NCI-H460 (cell line): ENCODE measurements around the gene GRIN1. TPM values are rescaled to one million over a fixed set of nuclear protein-coding genes. Genes with fewer than 3 reads are reported as not detected.

Source experiments
- DNase-seq: peaks from one replicate; pipeline ENCODE4 v3.0.0-alpha.2; 2016; ENCODE audit warnings: low read depth; ENCODE audit errors: extremely low read depth
- polyA plus RNA-seq: library from polyadenylated mRNA; depleted of rRNA; stranded (reverse); fragments of >200 nt; gene quantifications from 2 replicates; pipeline ENCODE4 v1.2.3, GENCODE V29; 2014; cell fraction: nucleus; rRNA removed
- total RNA-seq: library from RNA; depleted of rRNA; stranded (reverse); fragments of >200 nt; shearing (Covaris generic); gene quantifications from 2 replicates; pipeline ENCODE4 v1.2.3, GENCODE V29; 2014; rRNA removed

The GRIN1 gene
- total RNA-seq, result not detected in 2 replicates
- 0.06 TPM in 1 of 2 replicates, not detected in the other for polyA plus RNA-seq

GRCh38 chr9:137138722-137139467, at the start of gene GRIN1:
Gene GRIN1, plus strand, starts transcription at chr9:137139154. Its CDS starts 333 bp downstream, at chr9:137139487.
- no peak for DNase-seq

GRCh38 chr9:137089232-137089947, 49.6 kb upstream of the GRIN1 start:
- no peak for DNase-seq

- DNase-seq, result no peak
Measured at GRCh38 chr9:137095664-137096517, 43.1 kb upstream of the GRIN1 start.

- no peak for DNase-seq
Measured at GRCh38 chr9:137096785-137097546, 42.0 kb upstream of the GRIN1 start.

GRCh38 chr9:137097761-137098462, 41.0 kb upstream of the GRIN1 start:
- no peak for DNase-seq

GRCh38 chr9:137099231-137099630, 39.7 kb upstream of the GRIN1 start:
- DNase-seq, result no peak

- DNase-seq, result no peak
Measured at GRCh38 chr9:137103206-137103999, 35.6 kb upstream of the GRIN1 start.

- DNase-seq, result no peak
Measured at GRCh38 chr9:137105814-137106661, 32.9 kb upstream of the GRIN1 start.

GRCh38 chr9:137106662-137107250, 32.2 kb upstream of the GRIN1 start:
- DNase-seq, result no peak

- DNase-seq, result no peak
Measured at GRCh38 chr9:137107312-137107921, 31.5 kb upstream of the GRIN1 start.

- no peak for DNase-seq
Measured at GRCh38 chr9:137107982-137108381, 31.0 kb upstream of the GRIN1 start.

GRCh38 chr9:137108608-137109249, 30.2 kb upstream of the GRIN1 start:
- DNase-seq, result no peak

GRCh38 chr9:137109250-137110146, 29.5 kb upstream of the GRIN1 start:
- DNase-seq, result no peak

GRCh38 chr9:137110147-137110910, 28.6 kb upstream of the GRIN1 start:
- DNase-seq, result no peak
